Effector memory CD8-positive, alpha-beta T cell (primary cell): ENCODE data around the gene RPP40.

Source experiments
- ATAC-seq: fragments of 150-1000 bp; cut with Tn5 transposase; replicated peaks from 2 replicates; pipeline ENCODE4 v1.10.0; 2021; ENCODE audit warnings: mild to moderate bottlenecking, moderate library complexity
- DNase-seq, 3 experiments: peaks; one replicate each; pipeline ENCODE4 v3.0.0; 2021
- H3K27ac Mint-ChIP-seq, 2 donors: one replicate each; pipeline ENCODE4 v1.8.0; 2022; ENCODE audit warnings: mild to moderate bottlenecking in 2 of 2, mixed read lengths in 2 of 2, moderate library complexity in 2 of 2
- H3K27me3 Mint-ChIP-seq, 2 donors: one replicate each; pipeline ENCODE4 v1.8.0; 2022; ENCODE audit warnings: mixed read lengths in 2 of 2
- H3K36me3 Mint-ChIP-seq: one replicate; pipeline ENCODE4 v1.8.0; 2022; ENCODE audit warnings: mild to moderate bottlenecking, moderate library complexity, mixed read lengths; ENCODE audit not compliant: insufficient read depth
- H3K4me1 Mint-ChIP-seq, 2 donors: one replicate each; pipeline ENCODE4 v1.8.0; 2022; ENCODE audit warnings: low read depth in 2 of 2, mixed read lengths in 2 of 2
- H3K4me3 Mint-ChIP-seq, 2 donors: one replicate each; pipeline ENCODE4 v1.8.0; 2022; ENCODE audit warnings: mild to moderate bottlenecking in 2 of 2, mixed read lengths in 2 of 2, moderate library complexity in 2 of 2
- H3K9me3 Mint-ChIP-seq, 2 donors: one replicate each; pipeline ENCODE4 v1.8.0; 2022; ENCODE audit warnings: mixed read lengths in 2 of 2

The RPP40 gene

GRCh38 chr6:4972438-4972837 lies 31.4 kb downstream of the RPP40 start:
- ATAC-seq = no peak
- no peak overlapping the region for H3K27ac Mint-ChIP-seq

DNA sequence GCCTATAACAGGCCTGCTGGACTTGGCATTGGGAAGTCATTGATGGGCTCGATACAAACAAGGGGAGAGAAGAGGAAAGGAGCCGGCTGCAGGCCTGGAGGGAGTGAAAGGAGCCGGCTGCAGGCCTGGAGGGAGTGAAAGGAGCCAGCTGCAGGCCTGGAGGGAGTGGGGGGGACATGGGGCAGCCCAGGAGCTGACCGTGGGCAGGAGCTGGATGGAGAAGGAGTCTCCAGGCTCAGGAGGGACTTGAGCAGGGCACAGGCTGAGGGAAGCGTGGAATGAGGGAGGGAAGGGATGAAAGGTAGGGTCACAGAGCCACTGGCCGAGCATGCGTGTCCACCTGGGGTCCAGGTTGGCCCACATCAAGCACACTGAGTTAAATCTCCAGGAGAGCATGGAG lies 32.0 kb downstream of the RPP40 start:
- no peak for ATAC-seq
- peaks cover 37 to 40% of the 10 kb centered on the region in 2 donors for H3K27me3 Mint-ChIP-seq

More at GRCh38 chr6:4972438-4972837, 31.4 kb downstream of the RPP40 start:
- Mint-ChIP-seq H3K4me3 (no peak overlapping the region), H3K9me3 (peaks cover 0 to 5% of the 10 kb centered on the region in 2 donors), H3K27me3 (peaks cover 43 to 46% of the 10 kb centered on the region in 2 donors), H3K36me3 (no peaks in the 10 kb centered on the region), H3K4me1 (no peaks in the 10 kb centered on the region)
- no peak for DNase-seq

DNA sequence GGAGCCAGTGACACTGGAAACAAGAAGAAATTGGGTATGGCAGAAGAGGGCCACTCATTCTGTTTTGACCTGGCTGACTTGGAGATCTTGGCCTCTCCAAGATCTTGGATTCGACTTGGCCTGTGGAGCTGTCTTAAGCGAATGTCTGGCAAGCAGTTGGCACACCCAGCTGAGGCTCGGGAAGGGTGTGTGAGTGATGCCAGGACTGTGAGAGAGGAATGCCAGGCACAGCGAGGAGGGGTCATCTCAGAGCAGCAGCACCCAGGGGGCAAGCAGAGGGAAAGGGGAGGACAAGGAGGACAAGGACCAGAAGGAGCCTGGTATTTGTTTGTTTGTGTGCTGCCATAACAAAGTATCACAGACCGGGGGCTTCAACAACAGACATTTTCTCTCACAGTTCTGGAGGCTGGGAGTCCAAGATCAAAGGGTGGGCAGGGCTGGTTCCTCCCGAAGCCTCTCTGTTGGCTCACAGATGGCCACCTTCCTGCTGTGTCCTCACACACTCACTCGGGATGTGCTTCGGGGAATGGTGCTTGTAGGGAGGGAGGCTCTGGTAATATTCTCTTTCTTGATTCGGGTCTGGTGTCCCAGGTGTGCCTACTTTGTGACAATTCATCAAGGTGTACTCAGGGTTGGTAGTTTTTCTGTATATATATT lies 33.0 kb downstream of the RPP40 start:
- H3K4me1 Mint-ChIP-seq = no peaks in the 10 kb centered on the region
- no peak overlapping the region for H3K27ac Mint-ChIP-seq
- H3K36me3 Mint-ChIP-seq = no peaks in the 10 kb centered on the region
- ATAC-seq (no peak), DNase-seq (no peak)
- H3K9me3 Mint-ChIP-seq = no peaks in the 10 kb centered on the region
- peaks cover 29 to 37% of the 10 kb centered on the region in 2 donors for H3K27me3 Mint-ChIP-seq
- no peak overlapping the region for H3K4me3 Mint-ChIP-seq

More for the DNA sequence above, 32.0 kb downstream of the RPP40 start:
- H3K27ac Mint-ChIP-seq = no peak overlapping the region
- DNase-seq = no peak
- peaks cover 0 to 2% of the 10 kb centered on the region in 2 donors for H3K9me3 Mint-ChIP-seq
- no peaks in the 10 kb centered on the region for H3K36me3 Mint-ChIP-seq
- no peak overlapping the region for H3K4me3 Mint-ChIP-seq
- H3K4me1 Mint-ChIP-seq = no peaks in the 10 kb centered on the region

DNA sequence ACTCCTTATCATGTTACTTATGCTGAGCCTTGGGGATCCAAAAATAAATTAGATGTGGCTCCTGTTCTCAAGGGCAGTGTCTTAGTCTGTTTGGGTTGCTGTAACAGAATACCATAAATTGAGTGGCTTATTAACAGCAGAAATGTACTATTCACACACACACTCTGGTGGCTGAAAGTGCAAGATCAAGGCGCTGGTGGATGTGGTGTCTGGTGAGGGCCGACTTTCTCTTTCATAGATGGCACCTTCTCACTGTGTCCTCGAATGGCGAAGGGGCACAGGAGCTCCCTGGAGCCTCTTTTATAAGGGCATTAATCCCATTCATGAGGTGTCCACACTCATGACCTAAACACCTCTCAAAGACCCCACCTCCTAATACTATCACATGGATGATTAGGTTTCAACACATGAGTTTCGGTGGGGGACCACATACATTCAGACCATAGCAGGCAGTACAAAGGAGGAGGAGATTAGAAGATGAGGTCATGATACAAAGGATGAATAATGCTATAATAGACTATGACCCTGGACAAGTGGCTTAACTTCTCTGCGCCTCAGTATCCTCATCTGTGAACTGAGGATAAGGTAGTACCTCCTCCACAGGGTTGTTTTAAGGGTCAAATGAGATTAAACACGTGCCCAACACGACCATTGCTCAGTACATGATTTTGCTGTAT lies 34.1 kb downstream of the RPP40 start:
- H3K27me3 Mint-ChIP-seq = peaks cover 29 to 46% of the 10 kb centered on the region in 2 donors
- ATAC-seq = no peak
- no peak overlapping the region for H3K4me3 Mint-ChIP-seq
- H3K9me3 Mint-ChIP-seq = no peaks in the 10 kb centered on the region
- no peaks in the 10 kb centered on the region for H3K36me3 Mint-ChIP-seq
- no peak overlapping the region for H3K27ac Mint-ChIP-seq
- H3K4me1 Mint-ChIP-seq = no peaks in the 10 kb centered on the region
- no peak for DNase-seq

GRCh38 chr6:4967301-4968030 lies 36.4 kb downstream of the RPP40 start:
- H3K27ac Mint-ChIP-seq = no peak overlapping the region
- no peaks in the 10 kb centered on the region for H3K4me1 Mint-ChIP-seq
- ATAC-seq (no peak), DNase-seq (no peak)
- no peak overlapping the region for H3K4me3 Mint-ChIP-seq
- no peaks in the 10 kb centered on the region for H3K9me3 Mint-ChIP-seq
- H3K27me3 Mint-ChIP-seq = peaks cover 31 to 51% of the 10 kb centered on the region in 2 donors
- H3K36me3 Mint-ChIP-seq = no peaks in the 10 kb centered on the region

- no peak for DNase-seq
- Mint-ChIP-seq H3K4me3 (no peak overlapping the region), H3K27ac (no peak overlapping the region), H3K9me3 (no peaks in the 10 kb centered on the region), H3K4me1 (no peaks in the 10 kb centered on the region), H3K27me3 (peaks cover 17 to 34% of the 10 kb centered on the region in 2 donors), H3K36me3 (peaks cover 4% of the 10 kb centered on the region)
- no peak for ATAC-seq
Observed at GRCh38 chr6:4965562-4966389, 38.1 kb downstream of the RPP40 start.

GRCh38 chr6:4964675-4965561 lies 38.9 kb downstream of the RPP40 start:
- DNase-seq (no peak), ATAC-seq (no peak)
- Mint-ChIP-seq H3K27ac (no peak overlapping the region), H3K27me3 (peaks cover 9 to 25% of the 10 kb centered on the region in 2 donors), H3K9me3 (no peaks in the 10 kb centered on the region), H3K36me3 (peaks cover 4% of the 10 kb centered on the region), H3K4me1 (no peaks in the 10 kb centered on the region), H3K4me3 (no peak overlapping the region)

- peaks cover 5 to 23% of the 10 kb centered on the region in 2 donors for H3K27me3 Mint-ChIP-seq
- H3K36me3 Mint-ChIP-seq = peaks cover 4% of the 10 kb centered on the region
- ATAC-seq = no peak
- no peak overlapping the region for H3K27ac Mint-ChIP-seq
- no peaks in the 10 kb centered on the region for H3K9me3 Mint-ChIP-seq
- no peak overlapping the region for H3K4me3 Mint-ChIP-seq
- H3K4me1 Mint-ChIP-seq = no peaks in the 10 kb centered on the region
- DNase-seq = no peak
Observed at GRCh38 chr6:4962905-4963304, 40.9 kb downstream of the RPP40 start.

- peaks cover 5 to 23% of the 10 kb centered on the region in 2 donors for H3K27me3 Mint-ChIP-seq
- DNase-seq = no peak
- H3K27ac Mint-ChIP-seq = no peak overlapping the region
- H3K4me1 Mint-ChIP-seq = no peaks in the 10 kb centered on the region
- H3K4me3 Mint-ChIP-seq = no peak overlapping the region
- H3K9me3 Mint-ChIP-seq = no peaks in the 10 kb centered on the region
- no peak for ATAC-seq
- peaks cover 5% of the 10 kb centered on the region for H3K36me3 Mint-ChIP-seq
Observed at GRCh38 chr6:4961322-4962168, 42.3 kb downstream of the RPP40 start.

- Mint-ChIP-seq H3K27ac (no peak overlapping the region), H3K4me3 (no peak overlapping the region), H3K9me3 (no peaks in the 10 kb centered on the region), H3K36me3 (peaks cover 12% of the 10 kb centered on the region), H3K27me3 (no peaks in the 10 kb centered on the region), H3K4me1 (no peaks in the 10 kb centered on the region)
- ATAC-seq (no peak), DNase-seq (no peak)
Observed at GRCh38 chr6:4958624-4959023, 45.2 kb downstream of the RPP40 start.

- H3K36me3 Mint-ChIP-seq = peaks cover 12% of the 10 kb centered on the region
Observed at GRCh38 chr6:4957521-4958231, 46.2 kb downstream of the RPP40 start.

More at GRCh38 chr6:4957521-4958231, 46.2 kb downstream of the RPP40 start:
- no peaks in the 10 kb centered on the region for H3K9me3 Mint-ChIP-seq
- ATAC-seq (no peak), DNase-seq (no peak)
- H3K4me3 Mint-ChIP-seq = no peak overlapping the region
- no peaks in the 10 kb centered on the region for H3K27me3 Mint-ChIP-seq
- no peak overlapping the region for H3K27ac Mint-ChIP-seq
- H3K4me1 Mint-ChIP-seq = no peaks in the 10 kb centered on the region
